Esophagus muscularis mucosa (tissue), 4 donors: ENCODE measurements around the gene DSP. TPM values are rescaled to one million over a fixed set of nuclear protein-coding genes. Genes with fewer than 3 reads are reported as not detected.

ENCODE experiments used
- DNase-seq: peaks from one replicate; pipeline ENCODE4 v3.0.0-alpha.2; 2017; ENCODE audit errors: extremely low spot score
- H3K27ac ChIP-seq, 4 donors: fragments of 200-600 bp; sonication (generic); replicated peaks in 1 of 4; 1 replicate in 3 of 4; 2 replicates in 1 of 4; pipeline ENCODE4 v1.5.1; 2016 to 2019; ENCODE audit warnings: mild to moderate bottlenecking in 1 of 4
- H3K27me3 ChIP-seq, 4 donors: fragments of 200-600 bp; sonication (generic); one replicate each; pipeline versions ENCODE4 v1.5.1 to v1.6.0; 2016 to 2019
- H3K36me3 ChIP-seq, 4 donors: fragments of 200-600 bp; sonication (generic); one replicate each; pipeline ENCODE4 v1.5.1; 2016 to 2019
- H3K4me1 ChIP-seq, 4 donors: fragments of 200-600 bp; sonication (generic); one replicate each; pipeline ENCODE4 v1.5.1; 2016 to 2019
- H3K4me3 ChIP-seq, 4 donors: fragments of 200-600 bp; sonication (generic); 1 replicate in 2 of 4; 2 replicates in 2 of 4; pipeline ENCODE4 v1.5.1; 2016 to 2019; ENCODE audit warnings: mild to moderate bottlenecking in 4 of 4, moderate library complexity in 1 of 4
- H3K9me3 ChIP-seq, 4 donors: fragments of 200-600 bp; sonication (generic); 1 replicate in 3 of 4; 2 replicates in 1 of 4; pipeline ENCODE4 v1.5.1; 2016 to 2019
- EP300 ChIP-seq: sonication (generic); formaldehyde crosslinking; IDR thresholded peaks from one replicate; pipeline ENCODE4 v1.6.1; 2017; ENCODE audit warnings: antibody characterized with exemption
- POLR2A ChIP-seq: fragments of 450-650 bp; IDR thresholded peaks from one replicate; pipeline ENCODE4 v1.6.1; 2017; ENCODE audit warnings: antibody characterized with exemption, moderate library complexity, mild to moderate bottlenecking, low read depth
- POLR2AphosphoS5 ChIP-seq, 2 donors: sonication (generic); formaldehyde crosslinking; IDR thresholded peaks; one replicate each; pipeline ENCODE4 v1.6.1; 2017; ENCODE audit warnings: antibody characterized with exemption in 2 of 2
- whole genome bisulfite sequencing: methylation state at CpG from one replicate; pipeline ENCODE4 v1.1.5; 2018; 5-methylcytosine and 5-hydroxymethylcytosine counted together
- intact Hi-C: fragments of 100-400 bp; cut with DNase I; formaldehyde crosslinking; loops from one replicate; pipeline ENCODE4 v1.15.1; 2023
- total RNA-seq, 4 donors: library from RNA; depleted of rRNA; stranded (reverse); fragments of >200 nt; gene quantifications; one replicate each; pipeline versions ENCODE4 v1.1.0 to v1.2.1, GENCODE V29; 2016
- TF ChIP-seq, protein P1 (sequence below), 3 experiments: fragments of 200-600 bp in 2 of 3; fragments of 450-650 bp in 1 of 3; sonication (generic) in 2 of 3; IDR thresholded peaks; one replicate each; pipeline ENCODE4 v1.5.1; 2017 to 2019; ENCODE audit warnings: antibody characterized with exemption in 3 of 3, mild to moderate bottlenecking in 2 of 3, moderate library complexity in 1 of 3

The DSP gene
- total RNA-seq, 4 donors from 2014 or later: 2.1 to 9.4 (median 5.9) TPM

GRCh38 chr6:7523922-7524321 is 17.5 kb upstream of the DSP start:
- DNase-seq: no peak
- Histone ChIP-seq H3K4me3 (no peak overlapping the region), H3K36me3 (no peaks in the 10 kb centered on the region), H3K27ac (no peak overlapping the region), H3K9me3 (no peaks in the 10 kb centered on the region), H3K27me3 (peaks cover 0 to 43% (median 3%) of the 10 kb centered on the region in 4 donors), H3K4me1 (no peaks in the 10 kb centered on the region)
- TF ChIP-seq POLR2AphosphoS5 (IDR thresholded peaks at IDR 0.05) (no peak), POLR2A (no peak), EP300 (no peak)
- TF ChIP-seq, protein P1, sequence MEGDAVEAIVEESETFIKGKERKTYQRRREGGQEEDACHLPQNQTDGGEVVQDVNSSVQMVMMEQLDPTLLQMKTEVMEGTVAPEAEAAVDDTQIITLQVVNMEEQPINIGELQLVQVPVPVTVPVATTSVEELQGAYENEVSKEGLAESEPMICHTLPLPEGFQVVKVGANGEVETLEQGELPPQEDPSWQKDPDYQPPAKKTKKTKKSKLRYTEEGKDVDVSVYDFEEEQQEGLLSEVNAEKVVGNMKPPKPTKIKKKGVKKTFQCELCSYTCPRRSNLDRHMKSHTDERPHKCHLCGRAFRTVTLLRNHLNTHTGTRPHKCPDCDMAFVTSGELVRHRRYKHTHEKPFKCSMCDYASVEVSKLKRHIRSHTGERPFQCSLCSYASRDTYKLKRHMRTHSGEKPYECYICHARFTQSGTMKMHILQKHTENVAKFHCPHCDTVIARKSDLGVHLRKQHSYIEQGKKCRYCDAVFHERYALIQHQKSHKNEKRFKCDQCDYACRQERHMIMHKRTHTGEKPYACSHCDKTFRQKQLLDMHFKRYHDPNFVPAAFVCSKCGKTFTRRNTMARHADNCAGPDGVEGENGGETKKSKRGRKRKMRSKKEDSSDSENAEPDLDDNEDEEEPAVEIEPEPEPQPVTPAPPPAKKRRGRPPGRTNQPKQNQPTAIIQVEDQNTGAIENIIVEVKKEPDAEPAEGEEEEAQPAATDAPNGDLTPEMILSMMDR (IDR thresholded peaks at IDR 0.05): no peak
- intact Hi-C loops: no loop called here
- 28% methylated on average over 2 of the region's 2 CpGs for WGBS

DNA sequence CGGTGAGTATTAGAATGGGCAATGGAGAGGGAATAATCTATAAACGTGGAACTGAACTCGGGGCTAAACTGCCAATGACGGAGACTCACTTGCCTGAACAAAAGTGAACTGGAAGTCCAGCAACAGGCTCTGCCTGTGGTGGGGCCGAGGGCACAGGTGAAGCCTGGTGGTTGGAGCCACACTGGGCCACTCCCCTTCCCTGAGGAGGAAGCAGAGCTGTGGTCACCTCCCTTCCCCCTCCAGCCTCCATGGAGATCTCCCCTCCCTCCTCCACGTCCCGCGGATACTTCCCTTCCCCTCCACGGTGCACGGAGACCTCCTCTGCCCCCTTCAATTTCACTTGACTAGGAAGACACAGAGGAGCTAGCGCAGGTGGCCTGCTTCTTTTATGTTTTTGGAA is 14.7 kb upstream of the DSP start:
- no peak for TF ChIP-seq POLR2AphosphoS5 (IDR thresholded peaks at IDR 0.05)
- TF ChIP-seq, protein P1 (IDR thresholded peaks at IDR 0.05): no peak
- TF ChIP-seq EP300: no peak
- TF ChIP-seq POLR2A: no peak
- H3K27ac ChIP-seq: no peak overlapping the region
- no peaks in the 10 kb centered on the region for H3K4me1 ChIP-seq
- DNase-seq: no peak
- no peaks in the 10 kb centered on the region for H3K36me3 ChIP-seq
- H3K9me3 ChIP-seq: no peaks in the 10 kb centered on the region
- no peak overlapping the region for H3K4me3 ChIP-seq
- WGBS: 42% methylated on average over 11 of the region's 11 CpGs
- intact Hi-C loops: no loop called here
- peaks cover 0 to 52% (median 3%) of the 10 kb centered on the region in 4 donors for H3K27me3 ChIP-seq

DNA sequence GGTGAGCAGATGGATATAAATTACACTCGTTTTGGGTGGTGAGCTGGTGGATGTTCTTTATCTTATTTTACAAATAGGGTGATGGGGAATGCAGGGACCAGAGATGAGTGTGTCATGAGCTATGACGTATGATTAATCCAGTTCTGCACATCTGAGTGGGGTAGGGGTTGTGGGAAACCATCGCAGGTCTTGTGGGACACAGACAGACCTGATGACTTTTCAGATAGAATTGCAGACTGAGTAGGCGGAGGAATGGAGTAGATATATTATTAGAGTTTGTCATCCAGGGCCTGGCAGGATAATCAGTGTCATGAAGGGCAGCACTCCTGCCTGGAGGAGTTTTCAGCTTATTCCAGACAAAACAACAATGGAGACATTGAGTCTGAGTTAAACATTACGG is 12.9 kb upstream of the DSP start:
- TF ChIP-seq, protein P1 (IDR thresholded peaks at IDR 0.05): no peak
- no peak for TF ChIP-seq EP300
- TF ChIP-seq POLR2AphosphoS5 (IDR thresholded peaks at IDR 0.05): no peak
- TF ChIP-seq POLR2A: no peak
- intact Hi-C loops: no loop called here
- Histone ChIP-seq H3K27me3 (peaks cover 0 to 57% (median 0%) of the 10 kb centered on the region in 4 donors), H3K4me3 (no peak overlapping the region), H3K4me1 (no peaks in the 10 kb centered on the region), H3K27ac (no peak overlapping the region), H3K9me3 (no peaks in the 10 kb centered on the region), H3K36me3 (no peaks in the 10 kb centered on the region)
- WGBS: 64% methylated on average over 5 of the region's 5 CpGs
- DNase-seq: no peak

GRCh38 chr6:7529141-7529540 is 12.3 kb upstream of the DSP start:
- Histone ChIP-seq H3K36me3 (no peaks in the 10 kb centered on the region), H3K4me3 (no peak overlapping the region), H3K4me1 (no peaks in the 10 kb centered on the region), H3K27ac (no peak overlapping the region), H3K27me3 (peaks cover 0 to 53% (median 0%) of the 10 kb centered on the region in 4 donors), H3K9me3 (no peaks in the 10 kb centered on the region)
- intact Hi-C loops: no loop called here
- WGBS: 53% methylated on average over 6 of the region's 6 CpGs
- TF ChIP-seq, protein P1 (IDR thresholded peaks at IDR 0.05): no peak
- no peak for TF ChIP-seq EP300
- peak; percentile 14 for DNase-seq

- Histone ChIP-seq H3K4me3 (no peak overlapping the region), H3K27ac (no peak overlapping the region), H3K4me1 (no peaks in the 10 kb centered on the region), H3K9me3 (no peaks in the 10 kb centered on the region), H3K27me3 (peaks cover 0 to 38% (median 0%) of the 10 kb centered on the region in 4 donors), H3K36me3 (no peaks in the 10 kb centered on the region)
- intact Hi-C loops: no loop called here
- TF ChIP-seq, protein P1 (IDR thresholded peaks at IDR 0.05): no peak
- TF ChIP-seq EP300: no peak
- no peak for TF ChIP-seq POLR2AphosphoS5 (IDR thresholded peaks at IDR 0.05)
- TF ChIP-seq POLR2A: no peak
- 39% methylated on average over 6 of the region's 6 CpGs for WGBS
- peak; percentile 84 for DNase-seq
These were observed 9.2 kb upstream of the DSP start for GRCh38 chr6:7532232-7532631.
